Subcutaneous abdominal adipose tissue (tissue), 5 donors: ENCODE data around the gene CBX7.

Experiments
- H3K27ac ChIP-seq: one replicate; pipeline ENCODE4 v1.7.0; 2013; ENCODE audit warnings: low read depth, mild to moderate bottlenecking, inconsistent platforms, low read length, moderate library complexity
- H3K27me3 ChIP-seq, 5 donors: one replicate each; pipeline ENCODE4 v1.7.0; 2013; ENCODE audit warnings: low read length in 5 of 5, inconsistent platforms in 1 of 5; ENCODE audit not compliant: control insufficient read depth in 5 of 5, insufficient read depth in 4 of 5
- H3K36me3 ChIP-seq, 5 donors: one replicate each; pipeline ENCODE4 v1.7.0; 2013; ENCODE audit warnings: low read length in 5 of 5; ENCODE audit not compliant: control insufficient read depth in 5 of 5, insufficient read depth in 5 of 5
- H3K4me1 ChIP-seq, 5 donors: one replicate each; pipeline ENCODE4 v1.7.0; 2013; ENCODE audit warnings: low read length in 5 of 5, mild to moderate bottlenecking in 3 of 5, moderate library complexity in 1 of 5; ENCODE audit not compliant: control insufficient read depth in 5 of 5, insufficient read depth in 5 of 5
- H3K4me3 ChIP-seq, 5 donors: one replicate each; pipeline ENCODE4 v1.7.0; 2013; ENCODE audit warnings: low read length in 5 of 5, low read depth in 1 of 5
- H3K9ac ChIP-seq, 5 donors: one replicate each; pipeline ENCODE4 v1.7.0; 2013; ENCODE audit warnings: low read length in 5 of 5, mild to moderate bottlenecking in 4 of 5, moderate library complexity in 3 of 5
- H3K9me3 ChIP-seq, 5 donors: one replicate each; pipeline ENCODE4 v1.7.0; 2013; ENCODE audit warnings: low read length in 5 of 5; ENCODE audit not compliant: control insufficient read depth in 5 of 5
- donor health status: healthy.
- donor health status: healthy.
- donor health status: healthy.
- donor health status: healthy.
- donor health status: healthy.

The CBX7 gene

DNA sequence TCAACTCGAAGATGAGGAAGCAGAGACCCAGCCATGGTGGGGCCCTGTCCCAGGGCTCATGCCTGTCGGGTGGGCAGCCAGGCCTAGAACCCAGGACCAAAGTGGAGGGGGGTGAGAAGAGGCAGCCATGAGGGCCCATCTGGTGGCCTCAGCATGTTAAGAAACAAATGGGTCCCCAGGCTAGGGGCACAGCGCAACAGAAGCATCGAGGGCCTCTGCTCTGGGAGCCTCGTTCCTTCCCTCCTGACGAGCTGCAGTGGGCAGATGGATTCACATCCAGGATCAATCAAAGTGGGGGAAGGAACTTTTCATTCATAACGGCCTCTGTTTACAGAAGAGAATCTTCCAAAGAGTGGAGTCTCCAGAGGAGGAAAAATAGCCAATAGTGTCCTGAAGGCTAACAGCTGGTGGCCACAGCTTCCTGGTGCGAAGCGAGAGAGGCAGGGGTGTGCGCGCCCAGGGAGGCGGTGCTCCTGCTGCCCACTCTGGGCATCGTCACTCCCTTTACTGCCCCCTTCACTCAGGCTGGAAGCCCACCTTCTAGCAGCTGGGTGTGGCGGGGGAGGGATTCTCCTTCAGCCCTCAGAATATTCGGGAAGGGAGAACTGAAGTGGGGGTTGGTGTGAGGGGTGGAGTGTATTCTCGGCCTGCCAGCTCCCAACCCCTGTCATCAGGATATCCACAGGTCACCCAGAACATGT lies 4.3 kb downstream of the CBX7 start:
- H3K9me3 ChIP-seq, result no peaks in the 10 kb centered on the region
- H3K27ac ChIP-seq, result peak overlapping the region; percentile 58
- peaks cover 0 to 80% (median 74%) of the 10 kb centered on the region in 5 donors for H3K4me1 ChIP-seq
- H3K36me3 ChIP-seq, result peaks cover 0 to 22% (median 16%) of the 10 kb centered on the region in 5 donors
- peak overlapping the region in 2 of 5 donors; percentile 46 to 54 for H3K9ac ChIP-seq
- no peak overlapping the region for H3K4me3 ChIP-seq
- H3K27me3 ChIP-seq, result no peaks in the 10 kb centered on the region

- Histone ChIP-seq H3K36me3 (peaks cover 0 to 22% (median 16%) of the 10 kb centered on the region in 5 donors), H3K4me1 (peaks cover 0 to 76% (median 69%) of the 10 kb centered on the region in 5 donors), H3K9ac (no peak overlapping the region), H3K27me3 (no peaks in the 10 kb centered on the region), H3K9me3 (no peaks in the 10 kb centered on the region), H3K4me3 (no peak overlapping the region), H3K27ac (peak overlapping the region; percentile 91)
These were observed 5.0 kb downstream of the CBX7 start for GRCh38 chr22:39147335-39148025.

DNA sequence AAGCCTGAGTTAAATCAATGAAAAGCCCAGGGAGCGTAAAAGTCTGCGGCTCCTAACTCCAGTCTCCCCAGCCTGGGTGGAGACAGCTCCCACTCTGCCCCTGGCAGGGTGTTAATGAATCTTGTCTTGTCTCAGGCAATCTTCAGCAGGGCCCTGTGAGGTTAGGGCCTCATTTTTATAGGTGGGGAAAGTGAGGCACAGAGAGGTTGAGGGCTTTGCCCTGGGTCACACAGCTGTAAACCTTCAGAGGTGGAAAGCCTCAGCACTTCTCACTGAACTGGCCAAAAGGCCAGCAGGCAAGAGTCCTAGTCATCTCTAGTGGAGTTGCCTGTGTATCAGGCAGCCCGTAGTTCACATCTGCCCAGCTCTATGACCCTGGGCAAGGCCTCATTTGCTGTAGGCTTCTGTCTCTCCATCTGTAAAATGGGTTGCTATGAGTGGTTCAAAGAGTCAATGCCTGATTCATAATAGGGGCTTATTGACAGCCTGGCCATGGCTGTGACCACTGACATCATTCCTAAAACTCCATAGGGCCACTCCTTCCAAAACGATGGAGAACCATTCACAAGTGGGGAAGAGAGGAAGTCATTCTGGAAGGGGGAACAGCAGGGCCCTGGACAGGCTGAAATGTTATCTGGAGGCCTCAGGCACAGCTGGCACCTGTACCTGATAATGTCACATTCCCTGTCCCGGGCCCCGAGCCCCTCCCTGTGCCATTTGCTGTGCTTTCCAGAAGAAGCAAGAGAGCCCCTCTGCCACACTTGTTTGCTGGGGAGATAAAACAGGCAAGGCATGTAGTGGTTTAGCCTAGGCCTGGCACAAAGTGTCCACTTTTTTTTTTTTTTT lies 6.0 kb downstream of the CBX7 start:
- peak overlapping the region; percentile 91 for H3K27ac ChIP-seq
- H3K9ac ChIP-seq, result peak overlapping the region; percentile 60 to 77 (median 68)
- peaks cover 0 to 28% (median 16%) of the 10 kb centered on the region in 5 donors for H3K36me3 ChIP-seq
- H3K4me1 ChIP-seq, result peaks cover 0 to 70% (median 64%) of the 10 kb centered on the region in 5 donors
- H3K27me3 ChIP-seq, result no peaks in the 10 kb centered on the region
- H3K4me3 ChIP-seq, result peak overlapping the region; percentile 59 to 99 (median 64)
- H3K9me3 ChIP-seq, result no peaks in the 10 kb centered on the region

DNA sequence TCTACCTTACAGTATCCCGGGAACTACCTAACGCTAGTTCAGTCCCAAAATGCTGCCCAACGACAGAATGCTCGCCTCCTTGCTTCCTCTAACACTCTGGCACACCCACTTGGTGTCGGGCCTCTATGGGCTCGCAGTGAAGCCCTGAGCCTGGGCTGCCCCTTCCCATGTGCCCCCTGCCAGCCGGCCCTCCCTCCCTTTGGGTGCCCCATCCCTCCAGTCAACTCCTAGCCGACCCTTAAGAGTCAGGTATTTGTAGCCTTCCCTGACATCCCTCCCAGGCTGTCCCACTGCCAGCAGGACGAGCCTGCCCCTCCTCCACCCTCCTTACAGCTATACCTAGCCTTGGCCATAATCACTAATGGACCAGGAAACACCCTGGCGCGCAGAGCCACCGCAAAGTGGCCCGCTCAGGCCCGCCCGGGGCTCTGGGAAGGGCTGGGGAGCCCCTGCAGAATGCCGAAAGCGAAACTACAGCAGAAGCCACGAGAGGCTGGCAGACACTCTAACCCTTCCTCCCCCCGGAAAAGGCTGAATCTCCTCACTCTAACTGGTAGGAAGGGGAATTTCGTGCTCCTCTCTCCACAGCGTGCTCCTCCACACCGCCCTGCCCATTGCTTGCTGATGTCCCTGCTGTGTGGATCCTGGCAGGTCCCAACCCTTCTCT lies 8.2 kb downstream of the CBX7 start:
- Histone ChIP-seq H3K9me3 (no peaks in the 10 kb centered on the region), H3K27me3 (no peaks in the 10 kb centered on the region), H3K4me3 (peak overlapping the region; percentile 83 to 99 (median 90)), H3K36me3 (peaks cover 0 to 29% (median 18%) of the 10 kb centered on the region in 5 donors), H3K27ac (peak overlapping the region; percentile 60), H3K4me1 (peaks cover 0 to 50% (median 42%) of the 10 kb centered on the region in 5 donors), H3K9ac (peak overlapping the region; percentile 48 to 92 (median 74))

DNA sequence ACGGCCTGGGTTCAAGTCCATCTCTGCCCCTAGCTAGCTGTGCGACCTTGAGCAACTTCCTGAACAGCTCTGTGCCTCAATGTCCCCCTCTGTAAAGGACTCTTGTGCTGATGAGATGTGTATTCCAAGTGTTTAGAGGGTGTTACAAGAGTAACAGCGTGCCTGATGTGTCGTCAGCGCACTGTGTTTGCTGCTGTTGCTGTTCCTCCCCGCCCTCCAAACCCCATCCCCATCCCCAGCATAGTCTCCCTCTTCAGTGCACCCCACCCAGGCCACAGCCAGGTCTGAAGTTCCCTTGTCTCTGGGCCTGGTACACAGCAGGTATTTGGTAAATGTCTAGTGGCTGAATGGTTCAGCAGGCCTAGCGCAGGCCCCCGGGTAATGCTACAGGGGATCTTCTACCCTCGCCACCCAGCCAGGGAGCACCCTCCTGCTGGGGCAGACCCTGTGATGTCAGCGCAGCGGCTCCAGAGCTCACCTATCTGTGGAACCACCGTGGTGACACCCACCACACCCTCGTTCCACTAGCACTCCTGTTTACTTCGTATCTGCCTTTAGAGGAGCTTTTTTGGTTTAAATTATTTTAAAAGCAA lies 10.3 kb downstream of the CBX7 start:
- H3K9me3 ChIP-seq, result no peaks in the 10 kb centered on the region
- H3K36me3 ChIP-seq, result peaks cover 0 to 25% (median 14%) of the 10 kb centered on the region in 5 donors
- H3K4me3 ChIP-seq, result no peak overlapping the region
- no peaks in the 10 kb centered on the region for H3K27me3 ChIP-seq
- H3K4me1 ChIP-seq, result peaks cover 0 to 33% (median 31%) of the 10 kb centered on the region in 5 donors
- no peak overlapping the region for H3K9ac ChIP-seq
- no peak overlapping the region for H3K27ac ChIP-seq

DNA sequence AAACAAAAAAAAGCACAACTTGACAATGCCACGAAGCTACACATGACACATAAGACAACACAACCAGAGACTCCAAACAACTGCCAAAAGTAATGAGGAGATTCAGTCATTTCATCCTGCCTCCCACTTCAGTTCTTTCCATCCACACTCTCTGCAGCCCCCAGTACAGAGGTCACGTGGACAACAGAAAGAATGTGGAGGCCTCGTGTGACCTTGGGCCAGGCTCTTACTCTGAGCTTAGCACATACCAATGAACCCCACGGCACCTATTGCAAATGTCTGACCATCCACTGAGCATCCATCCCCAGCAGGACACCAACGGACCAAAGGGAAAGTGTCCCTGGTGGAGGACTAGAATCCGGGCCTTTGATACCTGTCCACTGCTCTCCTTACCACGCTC lies 12.5 kb downstream of the CBX7 start:
- peaks cover 0 to 36% (median 18%) of the 10 kb centered on the region in 5 donors for H3K36me3 ChIP-seq
- no peak overlapping the region for H3K9ac ChIP-seq
- peaks cover 0 to 15% (median 13%) of the 10 kb centered on the region in 5 donors for H3K4me1 ChIP-seq
- no peak overlapping the region for H3K27ac ChIP-seq
- H3K4me3 ChIP-seq, result no peak overlapping the region
- H3K27me3 ChIP-seq, result no peaks in the 10 kb centered on the region
- no peaks in the 10 kb centered on the region for H3K9me3 ChIP-seq

- Histone ChIP-seq H3K27me3 (no peaks in the 10 kb centered on the region), H3K9me3 (no peaks in the 10 kb centered on the region), H3K27ac (no peak overlapping the region), H3K36me3 (peaks cover 0 to 43% (median 28%) of the 10 kb centered on the region in 5 donors), H3K4me1 (peaks cover 0 to under 1% (median 0%) of the 10 kb centered on the region in 5 donors), H3K9ac (no peak overlapping the region), H3K4me3 (no peak overlapping the region)
These were observed 14.0 kb downstream of the CBX7 start for GRCh38 chr22:39138357-39138997.

DNA sequence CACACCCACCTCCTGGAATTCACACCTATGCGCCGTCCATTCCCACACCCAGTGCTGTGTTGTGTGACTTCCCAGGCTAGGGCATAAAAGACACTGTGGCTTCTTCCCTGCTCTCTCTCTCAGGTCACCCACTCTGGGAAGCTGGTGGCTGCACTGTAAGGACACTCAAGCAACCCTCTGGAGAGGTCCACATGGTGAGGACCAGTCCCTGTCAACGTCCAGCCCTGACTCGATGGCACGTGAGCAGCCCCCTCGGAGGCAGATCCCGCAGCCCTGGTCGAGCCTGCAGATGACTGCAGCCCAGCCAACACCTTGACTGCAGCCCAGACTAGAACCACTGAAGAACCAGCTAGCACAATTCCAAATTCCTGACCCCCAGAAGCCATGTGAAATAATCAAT lies 16.2 kb downstream of the CBX7 start:
- Histone ChIP-seq H3K36me3 (peaks cover 0 to 52% (median 38%) of the 10 kb centered on the region in 5 donors), H3K9ac (no peak overlapping the region), H3K4me3 (no peak overlapping the region)

More for the DNA sequence above, 16.2 kb downstream of the CBX7 start:
- no peaks in the 10 kb centered on the region for H3K9me3 ChIP-seq
- no peak overlapping the region for H3K27ac ChIP-seq
- no peaks in the 10 kb centered on the region for H3K27me3 ChIP-seq
- peaks cover 2 to 8% (median 7%) of the 10 kb centered on the region in 5 donors for H3K4me1 ChIP-seq
